ENCODE data around the gene PHLDA2. TPM values are rescaled to one million over a fixed set of nuclear protein-coding genes. Genes with fewer than 3 reads are reported as not detected.

The PHLDA2 gene
- total and polyA plus RNA-seq, 12 donors: 0.39 to 14.2 (median 0.89) TPM; not detected in 1

Other genes starting within 250 kb of the PHLDA2 start
- gene KCNQ1OT1, start 229.4 kb downstream of the PHLDA2 start, total RNA-seq: under 1 TPM; 0.28 to 0.56 (median 0.43) TPM
- gene KCNQ1OT1, start 229.4 kb downstream of the PHLDA2 start, polyA plus RNA-seq: under 1 TPM; 0.01 to 0.73 TPM
- gene CDKN1C, start 43.6 kb downstream of the PHLDA2 start, total RNA-seq: 10 to 100 TPM; 16.9 to 48.0 (median 25.4) TPM
- 10 to 100 TPM; 50.3 to 55.3 TPM for gene CDKN1C, start 43.6 kb downstream of the PHLDA2 start, polyA plus RNA-seq
- gene NAP1L4, start 62.9 kb upstream of the PHLDA2 start, total RNA-seq: 100 to 1,000 TPM; 167 to 233 (median 191) TPM
- gene NAP1L4, start 62.9 kb upstream of the PHLDA2 start, polyA plus RNA-seq: 100 to 1,000 TPM in 1 of 2 donors, 10 to 100 TPM in 1; 98.5 to 102 TPM
- gene CARS1, start 128.0 kb upstream of the PHLDA2 start, total RNA-seq: 10 to 100 TPM; 12.5 to 24.6 (median 15.9) TPM
- gene CARS1, start 128.0 kb upstream of the PHLDA2 start, polyA plus RNA-seq: 10 to 100 TPM; 14.8 to 24.2 TPM
- 10 to 100 TPM; 12.7 to 18.2 (median 15.5) TPM for gene OSBPL5, start 235.9 kb upstream of the PHLDA2 start, total RNA-seq
- 10 to 100 TPM; 10.4 to 18.7 TPM for gene OSBPL5, start 235.9 kb upstream of the PHLDA2 start, polyA plus RNA-seq